GM12878 (cell line): Measurements from ENCODE around the gene SHFL. TPM values are rescaled to one million over a fixed set of nuclear protein-coding genes. Genes with fewer than 3 reads are reported as not detected.

ENCODE experiments used
- BRCA1 ChIP-seq: IDR thresholded peaks from 2 replicates; pipeline ENCODE4 v1.6.1; 2011; ENCODE audit warnings: low read depth, low read length, improper control_type of control experiment
- CHD1 ChIP-seq: IDR thresholded peaks from 2 replicates; pipeline ENCODE4 v1.6.1; 2012; ENCODE audit warnings: low read depth, low read length, improper control_type of control experiment
- HCFC1 ChIP-seq: fragments of 150-350 bp; IDR thresholded peaks from 2 replicates; pipeline ENCODE4 v1.6.1; 2014; ENCODE audit warnings: low read length
- HDGF ChIP-seq: fragments of 450-650 bp; IDR thresholded peaks from 2 replicates; pipeline ENCODE4 v1.6.1; 2016; ENCODE audit warnings: antibody characterized with exemption
- NFYA ChIP-seq: IDR thresholded peaks from 2 replicates; pipeline ENCODE4 v1.6.1; 2011; ENCODE audit warnings: low read depth, mild to moderate bottlenecking, low read length, improper control_type of control experiment, borderline replicate concordance
- NRF1 ChIP-seq: conservative IDR thresholded peaks from 2 replicates; pipeline ENCODE4 v1.6.1; 2011; ENCODE audit warnings: mild to moderate bottlenecking, low read depth, low read length, improper control_type of control experiment
- PAX5 ChIP-seq: IDR thresholded peaks from 2 replicates; pipeline ENCODE4 v1.6.1; 2011; ENCODE audit warnings: low read depth, low read length, borderline replicate concordance
- POU2F2 ChIP-seq: IDR thresholded peaks from 3 replicates; pipeline ENCODE4 v1.6.1; 2011; ENCODE audit warnings: low read depth, mild to moderate bottlenecking, low read length, borderline replicate concordance
- SIX5 ChIP-seq: IDR thresholded peaks from 2 replicates; pipeline ENCODE4 v1.6.1; 2011; ENCODE audit warnings: mild to moderate bottlenecking, low read depth, low read length, moderate library complexity; ENCODE audit not compliant: severe bottlenecking
- STAT3 ChIP-seq: IDR thresholded peaks from 2 replicates; pipeline ENCODE4 v1.6.1; 2011; ENCODE audit warnings: low read depth, low read length, improper control_type of control experiment
- TAF1 ChIP-seq: IDR thresholded peaks from 2 replicates; pipeline ENCODE4 v1.6.1; 2011; ENCODE audit warnings: mild to moderate bottlenecking, low read depth, low read length, borderline replicate concordance
- ZNF274 ChIP-seq: IDR thresholded peaks from one replicate; pipeline ENCODE4 v1.8.0; 2011; ENCODE audit not compliant: insufficient read length, insufficient read depth
- ZZZ3 ChIP-seq: IDR thresholded peaks from 2 replicates; pipeline ENCODE4 v1.6.1; 2011; ENCODE audit warnings: low read depth; ENCODE audit not compliant: control insufficient read depth, insufficient read length
- polyA plus RNA-seq, 11 experiments: library from polyadenylated mRNA; depleted of rRNA in 4 of 11; unstranded in 6 of 11; stranded (reverse) in 5 of 11; fragments of >200 nt; fragmentation: Nextera tagmentation in 4 of 11; fragmentation: Illumina TruSeq in 1 of 11; extraction: Ambion mirVana in 4 of 11; extraction: Trizol in 1 of 11; gene quantifications; 1 replicate in 1 of 11; 2 replicates in 10 of 11; pipeline versions ENCODE4 v1.2.1 to v1.2.3, GENCODE V29; 2011 to 2016; ENCODE audit warnings: inconsistent platforms in 2 of 11, missing spikeins in 2 of 11, low read depth in 1 of 11
- total RNA-seq, 4 experiments: library from RNA; depleted of rRNA in 3 of 4; stranded (reverse); fragments of >200 nt in 3 of 4; fragmentation: Illumina TruSeq in 1 of 4; extraction: Trizol in 1 of 4; gene quantifications; 2 replicates each; pipeline versions ENCODE4 v1.2.1 to v1.2.3, GENCODE V29; 2013 to 2021
- TF ChIP-seq, protein P1 (sequence below): fragments of 450-650 bp; IDR thresholded peaks from 2 replicates; pipeline ENCODE4 v1.6.1; 2017; ENCODE audit warnings: mild to moderate bottlenecking, moderate library complexity
- TF ChIP-seq, protein P2 (sequence below): fragments of 450-650 bp; IDR thresholded peaks from 2 replicates; pipeline ENCODE4 v1.6.1; 2017; ENCODE audit warnings: mild to moderate bottlenecking, low read depth, inconsistent platforms; ENCODE audit not compliant: poor library complexity, severe bottlenecking
- TF ChIP-seq, protein P3 (sequence below): fragments of 450-650 bp; IDR thresholded peaks from 2 replicates; pipeline ENCODE4 v1.6.1; 2017; ENCODE audit warnings: mild to moderate bottlenecking
- TF ChIP-seq, protein P4 (sequence below): fragments of 450-650 bp; IDR thresholded peaks from 2 replicates; pipeline ENCODE4 v1.6.1; 2017; ENCODE audit warnings: low read depth, mild to moderate bottlenecking, moderate library complexity
- TF ChIP-seq, protein P5 (sequence below): IDR thresholded peaks from 2 replicates; pipeline ENCODE4 v1.6.1; 2011; ENCODE audit warnings: borderline replicate concordance, low read depth, mild to moderate bottlenecking, moderate library complexity, mixed read lengths, low read length; ENCODE audit not compliant: insufficient read depth; ENCODE audit errors: extremely low read length

The SHFL gene
- total and polyA plus RNA-seq, 10 of the 15 experiments (the other 5 are each of a cell fraction or from before 2014, with no cell fraction given), result 8.0 to 83.8 (median 40.7) TPM

DNA sequence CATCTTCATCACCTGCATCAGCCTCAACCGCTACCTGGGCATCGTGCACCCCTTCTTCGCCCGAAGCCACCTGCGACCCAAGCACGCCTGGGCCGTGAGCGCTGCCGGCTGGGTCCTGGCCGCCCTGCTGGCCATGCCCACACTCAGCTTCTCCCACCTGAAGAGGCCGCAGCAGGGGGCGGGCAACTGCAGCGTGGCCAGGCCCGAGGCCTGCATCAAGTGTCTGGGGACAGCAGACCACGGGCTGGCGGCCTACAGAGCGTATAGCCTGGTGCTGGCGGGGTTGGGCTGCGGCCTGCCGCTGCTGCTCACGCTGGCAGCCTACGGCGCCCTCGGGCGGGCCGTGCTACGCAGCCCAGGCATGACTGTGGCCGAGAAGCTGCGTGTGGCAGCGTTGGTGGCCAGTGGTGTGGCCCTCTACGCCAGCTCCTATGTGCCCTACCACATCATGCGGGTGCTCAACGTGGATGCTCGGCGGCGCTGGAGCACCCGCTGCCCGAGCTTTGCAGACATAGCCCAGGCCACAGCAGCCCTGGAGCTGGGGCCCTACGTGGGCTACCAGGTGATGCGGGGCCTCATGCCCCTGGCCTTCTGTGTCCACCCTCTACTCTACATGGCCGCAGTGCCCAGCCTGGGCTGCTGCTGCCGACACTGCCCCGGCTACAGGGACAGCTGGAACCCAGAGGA is 28.0 kb downstream of the SHFL start (continued):
- TF ChIP-seq, protein P1, sequence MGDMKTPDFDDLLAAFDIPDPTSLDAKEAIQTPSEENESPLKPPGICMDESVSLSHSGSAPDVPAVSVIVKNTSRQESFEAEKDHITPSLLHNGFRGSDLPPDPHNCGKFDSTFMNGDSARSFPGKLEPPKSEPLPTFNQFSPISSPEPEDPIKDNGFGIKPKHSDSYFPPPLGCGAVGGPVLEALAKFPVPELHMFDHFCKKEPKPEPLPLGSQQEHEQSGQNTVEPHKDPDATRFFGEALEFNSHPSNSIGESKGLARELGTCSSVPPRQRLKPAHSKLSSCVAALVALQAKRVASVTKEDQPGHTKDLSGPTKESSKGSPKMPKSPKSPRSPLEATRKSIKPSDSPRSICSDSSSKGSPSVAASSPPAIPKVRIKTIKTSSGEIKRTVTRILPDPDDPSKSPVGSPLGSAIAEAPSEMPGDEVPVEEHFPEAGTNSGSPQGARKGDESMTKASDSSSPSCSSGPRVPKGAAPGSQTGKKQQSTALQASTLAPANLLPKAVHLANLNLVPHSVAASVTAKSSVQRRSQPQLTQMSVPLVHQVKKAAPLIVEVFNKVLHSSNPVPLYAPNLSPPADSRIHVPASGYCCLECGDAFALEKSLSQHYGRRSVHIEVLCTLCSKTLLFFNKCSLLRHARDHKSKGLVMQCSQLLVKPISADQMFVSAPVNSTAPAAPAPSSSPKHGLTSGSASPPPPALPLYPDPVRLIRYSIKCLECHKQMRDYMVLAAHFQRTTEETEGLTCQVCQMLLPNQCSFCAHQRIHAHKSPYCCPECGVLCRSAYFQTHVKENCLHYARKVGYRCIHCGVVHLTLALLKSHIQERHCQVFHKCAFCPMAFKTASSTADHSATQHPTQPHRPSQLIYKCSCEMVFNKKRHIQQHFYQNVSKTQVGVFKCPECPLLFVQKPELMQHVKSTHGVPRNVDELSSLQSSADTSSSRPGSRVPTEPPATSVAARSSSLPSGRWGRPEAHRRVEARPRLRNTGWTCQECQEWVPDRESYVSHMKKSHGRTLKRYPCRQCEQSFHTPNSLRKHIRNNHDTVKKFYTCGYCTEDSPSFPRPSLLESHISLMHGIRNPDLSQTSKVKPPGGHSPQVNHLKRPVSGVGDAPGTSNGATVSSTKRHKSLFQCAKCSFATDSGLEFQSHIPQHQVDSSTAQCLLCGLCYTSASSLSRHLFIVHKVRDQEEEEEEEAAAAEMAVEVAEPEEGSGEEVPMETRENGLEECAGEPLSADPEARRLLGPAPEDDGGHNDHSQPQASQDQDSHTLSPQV, result no peak
- TF ChIP-seq BRCA1 (no peak), POU2F2 (peak; percentile 45; the same call in 2 of the 3 replicates), NRF1 (no peak), ZZZ3 (no peak), ZNF274 (no peak), NFYA (no peak), HCFC1 (no peak), HDGF (no peak), SIX5 (no peak), PAX5 (no peak), CHD1 (no peak), TAF1 (no peak), STAT3 (no peak)
- TF ChIP-seq, protein P2, sequence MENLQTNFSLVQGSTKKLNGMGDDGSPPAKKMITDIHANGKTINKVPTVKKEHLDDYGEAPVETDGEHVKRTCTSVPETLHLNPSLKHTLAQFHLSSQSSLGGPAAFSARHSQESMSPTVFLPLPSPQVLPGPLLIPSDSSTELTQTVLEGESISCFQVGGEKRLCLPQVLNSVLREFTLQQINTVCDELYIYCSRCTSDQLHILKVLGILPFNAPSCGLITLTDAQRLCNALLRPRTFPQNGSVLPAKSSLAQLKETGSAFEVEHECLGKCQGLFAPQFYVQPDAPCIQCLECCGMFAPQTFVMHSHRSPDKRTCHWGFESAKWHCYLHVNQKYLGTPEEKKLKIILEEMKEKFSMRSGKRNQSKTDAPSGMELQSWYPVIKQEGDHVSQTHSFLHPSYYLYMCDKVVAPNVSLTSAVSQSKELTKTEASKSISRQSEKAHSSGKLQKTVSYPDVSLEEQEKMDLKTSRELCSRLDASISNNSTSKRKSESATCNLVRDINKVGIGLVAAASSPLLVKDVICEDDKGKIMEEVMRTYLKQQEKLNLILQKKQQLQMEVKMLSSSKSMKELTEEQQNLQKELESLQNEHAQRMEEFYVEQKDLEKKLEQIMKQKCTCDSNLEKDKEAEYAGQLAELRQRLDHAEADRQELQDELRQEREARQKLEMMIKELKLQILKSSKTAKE, result no peak
- TF ChIP-seq, protein P3, sequence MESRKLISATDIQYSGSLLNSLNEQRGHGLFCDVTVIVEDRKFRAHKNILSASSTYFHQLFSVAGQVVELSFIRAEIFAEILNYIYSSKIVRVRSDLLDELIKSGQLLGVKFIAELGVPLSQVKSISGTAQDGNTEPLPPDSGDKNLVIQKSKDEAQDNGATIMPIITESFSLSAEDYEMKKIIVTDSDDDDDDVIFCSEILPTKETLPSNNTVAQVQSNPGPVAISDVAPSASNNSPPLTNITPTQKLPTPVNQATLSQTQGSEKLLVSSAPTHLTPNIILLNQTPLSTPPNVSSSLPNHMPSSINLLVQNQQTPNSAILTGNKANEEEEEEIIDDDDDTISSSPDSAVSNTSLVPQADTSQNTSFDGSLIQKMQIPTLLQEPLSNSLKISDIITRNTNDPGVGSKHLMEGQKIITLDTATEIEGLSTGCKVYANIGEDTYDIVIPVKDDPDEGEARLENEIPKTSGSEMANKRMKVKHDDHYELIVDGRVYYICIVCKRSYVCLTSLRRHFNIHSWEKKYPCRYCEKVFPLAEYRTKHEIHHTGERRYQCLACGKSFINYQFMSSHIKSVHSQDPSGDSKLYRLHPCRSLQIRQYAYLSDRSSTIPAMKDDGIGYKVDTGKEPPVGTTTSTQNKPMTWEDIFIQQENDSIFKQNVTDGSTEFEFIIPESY, result peak; percentile 3; the same call in 1 of the 2 replicates
- TF ChIP-seq, protein P4, sequence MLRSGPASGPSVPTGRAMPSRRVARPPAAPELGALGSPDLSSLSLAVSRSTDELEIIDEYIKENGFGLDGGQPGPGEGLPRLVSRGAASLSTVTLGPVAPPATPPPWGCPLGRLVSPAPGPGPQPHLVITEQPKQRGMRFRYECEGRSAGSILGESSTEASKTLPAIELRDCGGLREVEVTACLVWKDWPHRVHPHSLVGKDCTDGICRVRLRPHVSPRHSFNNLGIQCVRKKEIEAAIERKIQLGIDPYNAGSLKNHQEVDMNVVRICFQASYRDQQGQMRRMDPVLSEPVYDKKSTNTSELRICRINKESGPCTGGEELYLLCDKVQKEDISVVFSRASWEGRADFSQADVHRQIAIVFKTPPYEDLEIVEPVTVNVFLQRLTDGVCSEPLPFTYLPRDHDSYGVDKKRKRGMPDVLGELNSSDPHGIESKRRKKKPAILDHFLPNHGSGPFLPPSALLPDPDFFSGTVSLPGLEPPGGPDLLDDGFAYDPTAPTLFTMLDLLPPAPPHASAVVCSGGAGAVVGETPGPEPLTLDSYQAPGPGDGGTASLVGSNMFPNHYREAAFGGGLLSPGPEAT, result no peak
- TF ChIP-seq, protein P5, sequence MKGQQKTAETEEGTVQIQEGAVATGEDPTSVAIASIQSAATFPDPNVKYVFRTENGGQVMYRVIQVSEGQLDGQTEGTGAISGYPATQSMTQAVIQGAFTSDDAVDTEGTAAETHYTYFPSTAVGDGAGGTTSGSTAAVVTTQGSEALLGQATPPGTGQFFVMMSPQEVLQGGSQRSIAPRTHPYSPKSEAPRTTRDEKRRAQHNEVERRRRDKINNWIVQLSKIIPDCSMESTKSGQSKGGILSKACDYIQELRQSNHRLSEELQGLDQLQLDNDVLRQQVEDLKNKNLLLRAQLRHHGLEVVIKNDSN, result no peak
